Activated T-cell treated with anti-CD3 and anti-CD28 coated beads, Interleukin-2, amount 50 U/mL, for 72 hours (primary cell): ENCODE results near the gene TXNDC9. TPM values are rescaled to one million over a fixed set of nuclear protein-coding genes. Genes with fewer than 3 reads are reported as not detected.
"Not testable (repeated sequence)": the region's sequence is repeated elsewhere in the genome, so short reads cannot be mapped to it uniquely, and the experiment has no call there.

ENCODE experiments used
- ATAC-seq, 2 donors: fragments of 150-1000 bp; cut with Tn5 transposase; replicated peaks in 1 of 2; 2 replicates each; pipeline ENCODE4 v1.10.0; 2021; ENCODE audit warnings: moderate library complexity in 2 of 2, mild to moderate bottlenecking in 1 of 2
- DNase-seq, 2 donors: peaks; one replicate each; pipeline ENCODE4 v3.0.0; 2021 to 2022; ENCODE audit warnings: mixed read lengths in 1 of 2
- H3K27ac Mint-ChIP-seq: one replicate; pipeline ENCODE4 v1.8.0; 2022; ENCODE audit warnings: mild to moderate bottlenecking, moderate library complexity, mixed read lengths
- H3K27me3 Mint-ChIP-seq: one replicate; pipeline ENCODE4 v1.8.0; 2022; ENCODE audit warnings: low read depth, mixed read lengths
- H3K36me3 Mint-ChIP-seq, 2 donors: one replicate each; pipeline ENCODE4 v1.8.0; 2022; ENCODE audit warnings: mixed read lengths in 2 of 2, mild to moderate bottlenecking in 1 of 2; ENCODE audit not compliant: insufficient read depth in 2 of 2
- H3K4me1 Mint-ChIP-seq: one replicate; pipeline ENCODE4 v1.8.0; 2022; ENCODE audit warnings: low read depth, mixed read lengths
- H3K4me3 Mint-ChIP-seq, 2 donors: one replicate each; pipeline ENCODE4 v1.8.0; 2022; ENCODE audit warnings: mild to moderate bottlenecking in 2 of 2, mixed read lengths in 2 of 2, moderate library complexity in 2 of 2
- H3K9me3 Mint-ChIP-seq, 2 donors: one replicate each; pipeline ENCODE4 v1.8.0; 2022; ENCODE audit warnings: mixed read lengths in 2 of 2
- total RNA-seq, 2 donors: library from RNA; stranded (reverse); gene quantifications; one replicate each; pipeline ENCODE4 v1.2.3, GENCODE V29; 2022

TXNDC9 gene, protein sequence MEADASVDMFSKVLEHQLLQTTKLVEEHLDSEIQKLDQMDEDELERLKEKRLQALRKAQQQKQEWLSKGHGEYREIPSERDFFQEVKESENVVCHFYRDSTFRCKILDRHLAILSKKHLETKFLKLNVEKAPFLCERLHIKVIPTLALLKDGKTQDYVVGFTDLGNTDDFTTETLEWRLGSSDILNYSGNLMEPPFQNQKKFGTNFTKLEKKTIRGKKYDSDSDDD
- 10 to 100 TPM; 24.5 to 30.9 TPM for total RNA-seq

- peak; percentile 81 to 83 for ATAC-seq
- no peak within 1 kb of the TSS for H3K27ac Mint-ChIP-seq
- DNase-seq = peak; percentile 98 to 99
- H3K4me3 Mint-ChIP-seq = no peak within 1 kb of the TSS
- H3K4me1 Mint-ChIP-seq = peaks cover 49% of the 10 kb centered on the region
- peaks cover 1 to 9% of the 10 kb centered on the region in 2 donors for H3K36me3 Mint-ChIP-seq
- H3K27me3 Mint-ChIP-seq = no peaks in the 10 kb centered on the region
- H3K9me3 Mint-ChIP-seq = no peaks in the 10 kb centered on the region
These were observed at the start of gene TXNDC9 for GRCh38 chr2:99335911-99336803. Gene TXNDC9, minus strand, starts transcription at chr2:99336333. Its CDS starts 3,123 bp downstream, at chr2:99333210.

GRCh38 chr2:99382143-99382542 is 46.0 kb upstream of the TXNDC9 start:
- ATAC-seq (no peak), DNase-seq (no peak)
- Mint-ChIP-seq H3K4me3 (no peak overlapping the region), H3K9me3 (no peaks in the 10 kb centered on the region), H3K27ac (no peak overlapping the region), H3K27me3 (no peaks in the 10 kb centered on the region), H3K4me1 (peaks cover 18% of the 10 kb centered on the region), H3K36me3 (peaks cover 15 to 39% of the 10 kb centered on the region in 2 donors)

DNA sequence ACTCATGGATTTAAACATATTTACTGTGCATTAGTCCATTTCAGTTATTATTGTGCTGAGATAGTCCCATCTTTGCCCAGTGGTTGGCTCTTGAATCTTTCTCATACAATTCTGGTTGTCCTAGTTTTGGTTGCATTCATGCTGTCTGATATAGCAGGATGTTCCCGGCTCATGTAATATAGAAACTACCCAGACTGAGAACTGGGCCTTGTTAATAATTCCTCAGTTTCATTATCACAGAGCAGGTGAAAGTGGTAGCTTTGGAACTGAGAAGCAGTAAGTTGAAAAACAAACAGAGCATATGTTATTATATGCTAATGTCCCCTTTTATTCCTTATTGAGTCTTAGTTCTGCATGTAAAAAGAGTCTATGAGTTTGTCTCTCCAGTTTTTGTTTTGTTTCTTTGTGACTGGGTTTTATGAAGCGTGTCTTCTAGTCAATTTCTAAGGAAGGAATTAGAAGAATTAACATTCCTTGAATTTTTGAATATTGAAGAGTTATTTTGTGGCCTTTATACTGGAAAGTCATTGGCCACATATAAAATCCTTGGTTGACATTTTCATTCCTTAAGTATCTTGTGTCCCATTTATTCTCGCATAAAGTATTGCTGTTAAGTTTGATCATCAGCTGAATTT is 44.4 kb upstream of the TXNDC9 start:
- H3K4me1 Mint-ChIP-seq = peaks cover 19% of the 10 kb centered on the region
- no peaks in the 10 kb centered on the region for H3K9me3 Mint-ChIP-seq
- H3K4me3 Mint-ChIP-seq = no peak overlapping the region
- H3K27ac Mint-ChIP-seq = no peak overlapping the region
- peak in 1 of 2 donors; percentile 13 for ATAC-seq
- H3K27me3 Mint-ChIP-seq = no peaks in the 10 kb centered on the region
- no peak for DNase-seq
- H3K36me3 Mint-ChIP-seq = peaks cover 15 to 40% of the 10 kb centered on the region in 2 donors

DNA sequence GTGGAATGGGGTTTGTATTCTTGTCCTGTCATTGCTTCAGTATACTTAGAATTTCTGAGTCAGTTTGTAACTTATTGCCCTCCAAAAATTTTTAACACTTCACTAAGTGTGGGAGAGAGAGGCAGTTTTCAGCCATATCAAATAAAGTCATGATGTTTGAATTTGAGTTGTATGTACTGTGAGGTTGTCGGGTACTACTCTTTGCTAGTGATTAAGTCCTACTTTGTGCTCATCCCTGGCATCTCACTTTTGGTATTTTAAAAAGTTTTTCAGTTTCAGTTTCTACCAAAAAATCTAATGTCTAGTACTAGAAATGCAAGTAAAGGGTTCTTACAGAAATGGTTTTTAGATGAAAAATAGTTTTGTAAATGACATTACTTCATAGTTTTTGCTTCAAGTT is 41.7 kb upstream of the TXNDC9 start:
- Mint-ChIP-seq H3K4me1 (peaks cover 19% of the 10 kb centered on the region), H3K9me3 (peaks cover 1 to 2% of the 10 kb centered on the region in 2 donors), H3K36me3 (peaks cover 18 to 44% of the 10 kb centered on the region in 2 donors), H3K4me3 (peak overlapping the region in 1 of 2 donors; percentile 61), H3K27me3 (no peaks in the 10 kb centered on the region), H3K27ac (peak overlapping the region; percentile 73)
- DNase-seq (no peak), ATAC-seq (peak; percentile 88 to 91)

GRCh38 chr2:99376254-99376864 is 40.2 kb upstream of the TXNDC9 start:
- peak overlapping the region in 1 of 2 donors; percentile 2 for H3K4me3 Mint-ChIP-seq
- peak overlapping the region; percentile 6 for H3K27ac Mint-ChIP-seq
- peaks cover 22 to 48% of the 10 kb centered on the region in 2 donors for H3K36me3 Mint-ChIP-seq
- ATAC-seq (peak; percentile 63 to 77), DNase-seq (no peak)
- H3K27me3 Mint-ChIP-seq = no peaks in the 10 kb centered on the region
- peaks cover 19% of the 10 kb centered on the region for H3K4me1 Mint-ChIP-seq
- H3K9me3 Mint-ChIP-seq = peaks cover 1 to 2% of the 10 kb centered on the region in 2 donors

DNA sequence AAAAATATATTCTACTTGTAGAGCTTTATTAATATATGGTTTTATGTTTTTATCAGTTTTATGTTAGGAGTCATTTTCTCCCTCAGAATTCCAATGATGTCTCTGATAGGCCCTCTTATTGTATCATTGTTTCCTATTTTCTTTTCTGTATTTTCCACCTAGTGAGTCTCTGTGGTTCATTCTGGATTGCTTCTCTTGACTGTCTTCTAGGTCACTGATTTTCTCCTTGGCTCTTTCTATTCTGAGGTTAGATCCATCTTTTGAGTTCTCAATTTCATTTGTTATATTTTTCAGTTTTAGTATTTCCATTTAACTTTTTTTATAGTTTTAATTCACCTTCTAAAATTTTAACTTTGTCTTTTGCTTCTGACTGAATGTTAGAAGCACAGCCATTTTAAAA is 38.6 kb upstream of the TXNDC9 start:
- Mint-ChIP-seq H3K27me3 (no peaks in the 10 kb centered on the region), H3K4me3 (no peak overlapping the region), H3K27ac (no peak overlapping the region), H3K4me1 (peaks cover 12% of the 10 kb centered on the region), H3K9me3 (peaks cover 1 to 2% of the 10 kb centered on the region in 2 donors), H3K36me3 (peaks cover 17 to 42% of the 10 kb centered on the region in 2 donors)
- ATAC-seq = no peak
- no peak for DNase-seq

DNA sequence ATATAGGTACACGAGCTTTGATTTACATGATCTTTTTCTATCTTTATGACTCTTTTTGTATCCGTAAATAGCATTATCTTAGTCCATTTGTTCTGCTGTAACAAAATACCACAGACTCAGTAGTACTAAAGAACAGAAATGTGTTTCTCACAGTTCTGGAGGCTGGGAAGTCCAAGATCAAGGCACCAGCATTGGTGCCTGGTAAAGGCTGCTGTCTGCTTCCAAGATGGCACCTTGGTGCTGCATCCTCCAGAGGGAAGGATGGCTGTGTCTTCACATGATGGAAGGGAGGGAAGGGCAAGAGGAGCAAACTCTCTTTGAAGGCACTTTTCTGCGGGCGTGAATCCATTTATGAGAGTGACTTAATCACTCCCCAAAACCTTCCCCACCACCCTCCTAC is 37.0 kb upstream of the TXNDC9 start:
- peaks cover 15 to 50% of the 10 kb centered on the region in 2 donors for H3K36me3 Mint-ChIP-seq
- peaks cover 11% of the 10 kb centered on the region for H3K4me1 Mint-ChIP-seq
- no peak for ATAC-seq
- peaks cover 1 to 2% of the 10 kb centered on the region in 2 donors for H3K9me3 Mint-ChIP-seq
- no peak overlapping the region for H3K27ac Mint-ChIP-seq
- DNase-seq = no peak
- no peaks in the 10 kb centered on the region for H3K27me3 Mint-ChIP-seq
- H3K4me3 Mint-ChIP-seq = no peak overlapping the region

- not testable (repeated sequence) for H3K9me3 Mint-ChIP-seq, H3K27me3 Mint-ChIP-seq, H3K4me1 Mint-ChIP-seq, H3K4me3 Mint-ChIP-seq, ATAC-seq, DNase-seq, H3K27ac Mint-ChIP-seq
- peaks cover 11 to 61% of the 10 kb centered on the region in 2 donors for H3K36me3 Mint-ChIP-seq
These were observed 32.7 kb upstream of the TXNDC9 start for GRCh38 chr2:99368854-99369253.

DNA sequence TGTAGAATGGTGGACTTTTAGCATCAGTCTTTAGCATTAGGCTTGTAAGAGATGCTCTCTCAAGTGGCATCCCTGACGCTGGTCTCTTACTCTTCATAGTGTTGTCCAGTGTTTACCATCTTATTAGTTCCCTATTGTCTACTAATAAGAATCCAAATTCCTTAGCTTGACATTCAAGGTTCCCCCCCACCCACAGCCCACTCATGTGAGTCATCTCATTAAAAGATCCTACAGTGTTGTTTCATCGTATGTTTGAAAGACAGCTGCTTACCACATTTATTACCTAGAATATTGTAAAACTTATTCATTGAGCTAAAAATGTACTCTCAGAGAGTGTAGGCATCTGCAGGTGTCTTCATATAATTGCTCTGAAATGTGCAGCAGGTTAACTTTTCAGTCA is 29.5 kb upstream of the TXNDC9 start:
- Mint-ChIP-seq H3K27me3 (no peaks in the 10 kb centered on the region), H3K36me3 (peaks cover 10 to 55% of the 10 kb centered on the region in 2 donors), H3K27ac (no peak overlapping the region), H3K4me3 (no peak overlapping the region), H3K4me1 (no peaks in the 10 kb centered on the region), H3K9me3 (no peaks in the 10 kb centered on the region)
- DNase-seq (no peak), ATAC-seq (no peak)

DNA sequence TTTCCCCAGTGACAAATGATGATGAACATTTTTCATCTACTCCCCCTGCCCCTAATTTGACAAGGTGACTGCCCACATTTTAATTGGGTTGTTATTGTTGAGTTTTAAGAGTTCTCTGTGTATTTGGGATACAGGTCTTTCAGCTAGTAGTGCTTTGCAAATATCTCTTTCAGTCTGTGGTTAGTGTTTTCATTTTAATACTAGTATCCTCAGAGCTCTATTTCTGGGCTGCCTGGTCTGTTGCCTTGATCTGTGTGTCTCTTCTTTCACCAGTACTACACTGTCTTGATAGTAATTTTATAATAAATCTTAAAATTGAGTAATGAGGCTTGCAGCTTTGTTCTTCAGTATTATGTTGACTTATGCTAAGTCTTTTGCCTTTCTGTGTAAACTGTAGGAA is 20.7 kb upstream of the TXNDC9 start:
- Mint-ChIP-seq H3K4me3 (no peak overlapping the region), H3K36me3 (peaks cover 5 to 10% of the 10 kb centered on the region in 2 donors), H3K9me3 (no peaks in the 10 kb centered on the region), H3K27me3 (no peaks in the 10 kb centered on the region), H3K4me1 (peaks cover 46% of the 10 kb centered on the region), H3K27ac (no peak overlapping the region)
- ATAC-seq (no peak), DNase-seq (no peak)

DNA sequence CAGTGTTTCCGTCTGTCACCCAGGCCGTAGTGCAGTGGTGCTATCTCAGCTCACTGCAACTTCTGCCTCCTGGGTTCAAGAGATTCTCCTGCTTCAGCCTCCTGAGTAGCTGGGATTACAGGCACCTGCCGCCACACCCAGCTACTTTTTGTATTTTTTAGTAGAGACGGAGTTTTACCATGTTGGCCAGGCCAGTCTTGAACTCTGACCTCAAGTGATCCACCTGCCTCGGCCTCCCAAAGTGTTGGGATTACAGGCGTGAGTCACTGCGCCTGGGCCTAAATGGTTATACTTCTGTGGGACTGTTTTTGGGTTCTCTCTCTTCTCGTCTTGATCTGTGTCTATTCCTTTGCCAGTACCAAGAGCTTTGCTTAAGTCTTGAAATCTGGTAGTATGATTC is 18.7 kb upstream of the TXNDC9 start:
- not testable (repeated sequence) for H3K27me3 Mint-ChIP-seq, H3K9me3 Mint-ChIP-seq, ATAC-seq, H3K36me3 Mint-ChIP-seq, DNase-seq, H3K4me3 Mint-ChIP-seq
- H3K27ac Mint-ChIP-seq = peak overlapping the region; percentile 7
- peaks cover 57% of the 10 kb centered on the region for H3K4me1 Mint-ChIP-seq

GRCh38 chr2:99354070-99354469 is 17.9 kb upstream of the TXNDC9 start:
- Mint-ChIP-seq H3K27me3 (no peaks in the 10 kb centered on the region), H3K36me3 (peaks cover 0 to 2% of the 10 kb centered on the region in 2 donors), H3K4me3 (no peak overlapping the region), H3K27ac (no peak overlapping the region), H3K9me3 (no peaks in the 10 kb centered on the region), H3K4me1 (peaks cover 64% of the 10 kb centered on the region)
- no peak for ATAC-seq
- no peak for DNase-seq
